Measurements from ENCODE around the gene P2RX6.
"Not testable (repeated sequence)": the region's sequence is repeated elsewhere in the genome, so short reads cannot be mapped to it uniquely, and the experiment has no call there.

The P2RX6 gene

GRCh38 chr22:20970939-20971657, 43.9 kb upstream of the P2RX6 start:
- no peak overlapping the region for H3K4me3 ChIP-seq (ENCODE audit: low read depth, low read length)
- TF ChIP-seq, protein P1, sequence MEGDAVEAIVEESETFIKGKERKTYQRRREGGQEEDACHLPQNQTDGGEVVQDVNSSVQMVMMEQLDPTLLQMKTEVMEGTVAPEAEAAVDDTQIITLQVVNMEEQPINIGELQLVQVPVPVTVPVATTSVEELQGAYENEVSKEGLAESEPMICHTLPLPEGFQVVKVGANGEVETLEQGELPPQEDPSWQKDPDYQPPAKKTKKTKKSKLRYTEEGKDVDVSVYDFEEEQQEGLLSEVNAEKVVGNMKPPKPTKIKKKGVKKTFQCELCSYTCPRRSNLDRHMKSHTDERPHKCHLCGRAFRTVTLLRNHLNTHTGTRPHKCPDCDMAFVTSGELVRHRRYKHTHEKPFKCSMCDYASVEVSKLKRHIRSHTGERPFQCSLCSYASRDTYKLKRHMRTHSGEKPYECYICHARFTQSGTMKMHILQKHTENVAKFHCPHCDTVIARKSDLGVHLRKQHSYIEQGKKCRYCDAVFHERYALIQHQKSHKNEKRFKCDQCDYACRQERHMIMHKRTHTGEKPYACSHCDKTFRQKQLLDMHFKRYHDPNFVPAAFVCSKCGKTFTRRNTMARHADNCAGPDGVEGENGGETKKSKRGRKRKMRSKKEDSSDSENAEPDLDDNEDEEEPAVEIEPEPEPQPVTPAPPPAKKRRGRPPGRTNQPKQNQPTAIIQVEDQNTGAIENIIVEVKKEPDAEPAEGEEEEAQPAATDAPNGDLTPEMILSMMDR (IDR thresholded peaks at IDR 0.05; ENCODE audit: borderline replicate concordance, insufficient read depth, low read depth, low read length): no peak

- not testable (repeated sequence) for H3K4me3 ChIP-seq (ENCODE audit: low read depth, low read length)
Measured at GRCh38 chr22:20972014-20972694, 42.8 kb upstream of the P2RX6 start.

GRCh38 chr22:20972933-20973577, 41.9 kb upstream of the P2RX6 start:
- TF ChIP-seq, protein P1 (IDR thresholded peaks at IDR 0.05; ENCODE audit: borderline replicate concordance, insufficient read depth, low read depth, low read length): no peak
- H3K4me3 ChIP-seq (ENCODE audit: low read depth, low read length): no peak overlapping the region

GRCh38 chr22:20973634-20974286, 41.2 kb upstream of the P2RX6 start:
- no peak overlapping the region for H3K4me3 ChIP-seq (ENCODE audit: low read depth, low read length)
- TF ChIP-seq, protein P1 (IDR thresholded peaks at IDR 0.05; ENCODE audit: borderline replicate concordance, insufficient read depth, low read depth, low read length): no peak

DNA sequence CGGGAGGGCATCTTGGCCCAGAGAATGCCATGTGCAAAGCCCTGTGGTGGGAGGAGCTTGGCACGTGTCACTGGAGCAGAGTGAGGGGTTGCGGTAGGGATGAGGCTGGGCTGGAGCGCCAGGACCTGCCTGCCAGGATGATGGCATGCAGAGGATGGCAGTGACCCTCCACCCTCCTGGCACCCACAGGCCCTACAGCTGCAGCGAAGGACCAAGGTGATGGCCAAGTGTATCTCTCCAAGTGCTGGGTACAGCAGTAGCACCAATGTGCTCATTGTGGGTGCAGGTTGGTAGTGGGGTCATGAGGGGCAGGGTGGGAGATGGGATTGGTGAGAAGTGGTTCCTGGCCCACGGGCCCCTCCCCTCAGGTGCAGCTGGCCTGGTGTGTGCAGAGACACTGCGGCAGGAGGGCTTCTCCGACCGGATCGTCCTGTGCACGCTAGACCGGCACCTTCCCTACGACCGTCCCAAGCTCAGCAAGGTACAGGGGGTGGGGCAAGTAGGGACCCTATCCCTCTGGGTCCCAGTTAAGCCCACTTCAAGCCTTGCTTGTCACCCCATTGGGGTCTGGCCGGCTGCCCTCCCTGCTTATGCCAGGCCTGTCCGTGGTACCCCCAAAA, 40.5 kb upstream of the P2RX6 start:
- no peak overlapping the region for H3K4me3 ChIP-seq (ENCODE audit: low read depth, low read length)
- TF ChIP-seq, protein P1 (IDR thresholded peaks at IDR 0.05; ENCODE audit: borderline replicate concordance, insufficient read depth, low read depth, low read length): no peak

DNA sequence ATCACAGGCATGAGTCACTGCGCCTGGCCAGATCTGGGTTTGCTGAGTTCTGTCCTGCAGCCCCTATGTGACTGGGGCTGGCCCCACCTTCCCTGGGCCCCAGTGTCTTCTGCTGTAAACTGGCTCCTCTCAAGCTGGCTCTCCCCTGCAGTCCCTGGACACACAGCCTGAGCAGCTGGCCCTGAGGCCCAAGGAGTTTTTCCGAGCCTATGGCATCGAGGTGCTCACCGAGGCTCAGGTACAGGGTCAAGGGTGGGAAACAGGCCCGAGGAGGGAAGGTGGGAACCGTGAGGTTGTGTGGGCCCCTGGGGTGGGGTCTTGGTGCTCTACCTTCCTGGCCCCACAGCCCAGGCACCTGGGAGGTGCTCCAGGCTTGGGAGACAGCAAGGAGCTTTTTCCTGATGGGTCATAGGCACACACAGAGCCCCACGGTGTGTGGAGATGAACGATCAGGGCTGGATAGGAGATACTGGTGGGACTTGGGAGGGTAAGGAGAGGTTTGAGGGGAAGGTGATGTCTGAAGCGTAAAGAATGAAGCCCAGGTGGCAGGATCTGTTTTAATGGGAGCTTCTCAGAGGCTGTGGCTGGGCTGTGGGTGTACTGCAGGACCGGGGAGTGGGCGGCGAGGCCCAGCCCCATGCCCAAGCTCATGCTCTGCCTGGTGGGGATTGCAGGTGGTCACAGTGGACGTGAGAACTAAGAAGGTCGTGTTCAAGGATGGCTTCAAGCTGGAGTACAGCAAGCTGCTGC, 39.2 kb upstream of the P2RX6 start:
- H3K4me3 ChIP-seq (ENCODE audit: low read depth, low read length): no peak overlapping the region
- TF ChIP-seq, protein P1 (IDR thresholded peaks at IDR 0.05; ENCODE audit: borderline replicate concordance, insufficient read depth, low read depth, low read length): no peak

Measured in GM12875 (cell line).